Neural crest cell (in vitro differentiated cells): ENCODE results near the gene GPR157. TPM values are rescaled to one million over a fixed set of nuclear protein-coding genes. Genes with fewer than 3 reads are reported as not detected.

ENCODE experiments used
- DNase-seq: peaks from one replicate; pipeline ENCODE4 v3.0.0; 2021; ENCODE audit warnings: low read depth, mixed read lengths, low spot score
- H3K27ac Mint-ChIP-seq: one replicate; pipeline ENCODE4 v1.8.0; 2021; ENCODE audit warnings: mild to moderate bottlenecking, mixed read lengths; ENCODE audit not compliant: unreplicated experiment
- H3K27me3 Mint-ChIP-seq: 2 replicates; pipeline ENCODE4 v1.8.0; 2021; ENCODE audit warnings: low read depth, mild to moderate bottlenecking, mixed read lengths
- H3K36me3 Mint-ChIP-seq: 2 replicates; pipeline ENCODE4 v1.8.0; 2021; ENCODE audit warnings: low read depth, mild to moderate bottlenecking, mixed read lengths
- H3K4me1 Mint-ChIP-seq: 2 replicates; pipeline ENCODE4 v1.8.0; 2021; ENCODE audit warnings: mixed read lengths
- H3K4me3 Mint-ChIP-seq: one replicate; pipeline ENCODE4 v1.8.0; 2021; ENCODE audit warnings: mild to moderate bottlenecking, mixed read lengths
- H3K9me3 Mint-ChIP-seq: 2 replicates; pipeline ENCODE4 v1.8.0; 2021; ENCODE audit warnings: mixed read lengths
- total RNA-seq: library from RNA; stranded (reverse); gene quantifications from 2 replicates; pipeline ENCODE4 v1.2.1, GENCODE V29; 2021
- TF ChIP-seq, protein P1 (sequence below): fragments of 200-600 bp; sonication (generic); conservative IDR thresholded peaks from 2 replicates; pipeline ENCODE4 v1.5.0; 2021; ENCODE audit warnings: antibody characterized with exemption, mild to moderate bottlenecking

Gene GPR157
- total RNA-seq, 1 donor from 2014 or later: 1.9 TPM

DNA sequence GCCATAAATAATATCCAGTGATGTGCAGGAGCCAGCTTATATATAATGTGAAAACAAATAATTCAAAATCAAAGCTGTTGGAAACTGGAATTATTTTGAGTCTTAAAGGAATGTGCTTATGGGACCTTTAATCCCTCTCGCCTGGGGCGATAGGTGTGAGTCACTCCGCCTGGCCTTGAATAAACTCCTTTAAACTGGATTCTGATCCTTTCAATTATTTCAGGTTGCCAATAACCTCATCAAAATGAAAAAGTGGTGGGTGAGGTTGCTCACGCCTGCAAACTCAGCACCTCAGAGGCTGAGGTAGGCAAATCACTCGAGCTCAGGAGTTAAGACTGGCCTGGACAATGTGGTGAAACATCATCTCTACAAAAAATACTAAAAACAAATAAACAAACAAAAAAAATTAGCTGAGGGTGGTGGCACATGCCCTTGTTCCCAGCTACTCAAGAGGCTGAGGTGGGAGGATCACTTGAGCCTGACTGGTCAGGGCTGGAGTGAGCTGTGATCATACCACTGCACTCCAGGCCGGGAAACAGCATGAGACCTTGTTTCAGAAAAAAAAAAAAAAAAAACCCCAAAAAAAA lies 48.1 kb downstream of the GPR157 start:
- no peaks in the 10 kb centered on the region for H3K4me1 Mint-ChIP-seq
- H3K4me3 Mint-ChIP-seq: no peak overlapping the region
- no peaks in the 10 kb centered on the region for H3K27me3 Mint-ChIP-seq
- H3K9me3 Mint-ChIP-seq: no peaks in the 10 kb centered on the region
- DNase-seq: no peak
- no peak overlapping the region for H3K27ac Mint-ChIP-seq
- no peaks in the 10 kb centered on the region for H3K36me3 Mint-ChIP-seq
- TF ChIP-seq, protein P1, sequence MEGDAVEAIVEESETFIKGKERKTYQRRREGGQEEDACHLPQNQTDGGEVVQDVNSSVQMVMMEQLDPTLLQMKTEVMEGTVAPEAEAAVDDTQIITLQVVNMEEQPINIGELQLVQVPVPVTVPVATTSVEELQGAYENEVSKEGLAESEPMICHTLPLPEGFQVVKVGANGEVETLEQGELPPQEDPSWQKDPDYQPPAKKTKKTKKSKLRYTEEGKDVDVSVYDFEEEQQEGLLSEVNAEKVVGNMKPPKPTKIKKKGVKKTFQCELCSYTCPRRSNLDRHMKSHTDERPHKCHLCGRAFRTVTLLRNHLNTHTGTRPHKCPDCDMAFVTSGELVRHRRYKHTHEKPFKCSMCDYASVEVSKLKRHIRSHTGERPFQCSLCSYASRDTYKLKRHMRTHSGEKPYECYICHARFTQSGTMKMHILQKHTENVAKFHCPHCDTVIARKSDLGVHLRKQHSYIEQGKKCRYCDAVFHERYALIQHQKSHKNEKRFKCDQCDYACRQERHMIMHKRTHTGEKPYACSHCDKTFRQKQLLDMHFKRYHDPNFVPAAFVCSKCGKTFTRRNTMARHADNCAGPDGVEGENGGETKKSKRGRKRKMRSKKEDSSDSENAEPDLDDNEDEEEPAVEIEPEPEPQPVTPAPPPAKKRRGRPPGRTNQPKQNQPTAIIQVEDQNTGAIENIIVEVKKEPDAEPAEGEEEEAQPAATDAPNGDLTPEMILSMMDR: no peak

DNA sequence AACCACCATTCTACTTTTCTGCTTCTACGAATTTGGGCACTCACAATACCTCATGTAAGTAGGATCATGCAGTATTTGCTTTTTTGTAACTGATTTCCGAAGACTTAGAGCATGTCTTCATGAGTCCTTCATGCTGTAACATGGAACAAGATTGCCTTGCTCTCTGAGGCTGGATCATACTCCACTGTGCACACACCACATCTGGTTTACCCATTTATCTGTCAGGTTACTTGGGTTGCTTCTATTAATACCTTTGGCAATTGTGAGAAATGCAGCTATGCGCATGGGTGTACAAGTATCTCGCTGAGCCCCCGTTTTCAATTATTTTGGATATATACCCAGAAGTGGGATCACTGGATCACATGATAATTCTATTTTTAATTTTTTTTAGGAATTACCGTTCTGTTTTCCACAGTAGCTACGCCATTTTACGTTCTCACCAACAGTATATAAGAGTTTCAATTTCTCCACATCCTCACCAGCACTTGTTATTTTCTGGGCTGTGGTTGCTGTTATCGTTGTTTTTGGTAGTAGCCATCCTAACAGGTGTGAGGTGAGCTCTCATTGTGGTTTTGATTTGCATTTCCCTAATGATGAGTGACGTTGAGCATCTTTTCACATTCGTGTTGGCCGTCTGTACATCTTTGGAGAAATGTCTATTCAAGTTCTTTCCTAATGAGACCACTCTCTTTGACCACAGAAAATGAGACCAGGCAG lies 48.8 kb downstream of the GPR157 start:
- Mint-ChIP-seq H3K27ac (no peak overlapping the region), H3K4me3 (no peak overlapping the region)

DNA sequence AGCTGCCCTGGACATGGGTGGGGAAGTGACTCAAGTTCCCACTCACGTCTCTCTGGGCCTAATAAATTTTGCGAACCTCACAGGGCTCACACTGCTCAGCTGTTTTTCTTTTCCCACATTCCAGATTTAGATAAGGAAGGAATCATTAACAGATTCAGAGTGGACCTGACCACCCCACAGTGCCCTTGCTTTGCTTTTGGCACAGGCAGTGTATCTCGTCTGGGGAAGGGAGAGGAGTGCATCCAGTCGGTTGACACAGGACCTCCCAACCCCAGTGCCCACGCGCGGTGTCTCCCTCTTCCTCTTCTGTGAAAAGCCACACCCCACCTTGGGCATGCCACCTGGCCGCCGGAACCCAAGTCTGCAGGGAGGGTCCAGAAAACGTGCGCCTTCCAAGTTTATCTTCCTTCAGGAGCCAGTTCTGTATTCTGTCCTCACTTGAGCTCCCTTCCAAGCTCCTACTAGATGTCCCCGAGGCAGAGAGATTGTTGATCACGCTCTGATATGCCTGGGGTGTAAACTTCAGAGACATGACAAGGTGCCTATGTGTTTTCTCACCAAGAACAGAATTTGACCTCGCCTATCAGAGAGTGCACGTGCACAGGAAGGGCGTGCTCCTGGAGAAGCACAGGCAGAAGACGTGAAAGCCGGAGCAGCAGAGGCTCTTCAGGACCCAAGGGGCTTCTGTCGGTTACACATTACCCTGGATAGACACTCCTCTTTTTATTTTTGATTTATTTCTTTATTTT lies 50.0 kb downstream of the GPR157 start:
- Mint-ChIP-seq H3K36me3 (no peaks in the 10 kb centered on the region), H3K27me3 (no peaks in the 10 kb centered on the region), H3K9me3 (no peaks in the 10 kb centered on the region), H3K27ac (no peak overlapping the region), H3K4me1 (no peaks in the 10 kb centered on the region), H3K4me3 (no peak overlapping the region)
- no peak for DNase-seq
- TF ChIP-seq, protein P1: no peak

More for the DNA sequence above, 48.8 kb downstream of the GPR157 start:
- Mint-ChIP-seq H3K9me3 (no peaks in the 10 kb centered on the region), H3K36me3 (no peaks in the 10 kb centered on the region), H3K4me1 (no peaks in the 10 kb centered on the region), H3K27me3 (no peaks in the 10 kb centered on the region)
- no peak for DNase-seq
- TF ChIP-seq, protein P1: no peak

DNA sequence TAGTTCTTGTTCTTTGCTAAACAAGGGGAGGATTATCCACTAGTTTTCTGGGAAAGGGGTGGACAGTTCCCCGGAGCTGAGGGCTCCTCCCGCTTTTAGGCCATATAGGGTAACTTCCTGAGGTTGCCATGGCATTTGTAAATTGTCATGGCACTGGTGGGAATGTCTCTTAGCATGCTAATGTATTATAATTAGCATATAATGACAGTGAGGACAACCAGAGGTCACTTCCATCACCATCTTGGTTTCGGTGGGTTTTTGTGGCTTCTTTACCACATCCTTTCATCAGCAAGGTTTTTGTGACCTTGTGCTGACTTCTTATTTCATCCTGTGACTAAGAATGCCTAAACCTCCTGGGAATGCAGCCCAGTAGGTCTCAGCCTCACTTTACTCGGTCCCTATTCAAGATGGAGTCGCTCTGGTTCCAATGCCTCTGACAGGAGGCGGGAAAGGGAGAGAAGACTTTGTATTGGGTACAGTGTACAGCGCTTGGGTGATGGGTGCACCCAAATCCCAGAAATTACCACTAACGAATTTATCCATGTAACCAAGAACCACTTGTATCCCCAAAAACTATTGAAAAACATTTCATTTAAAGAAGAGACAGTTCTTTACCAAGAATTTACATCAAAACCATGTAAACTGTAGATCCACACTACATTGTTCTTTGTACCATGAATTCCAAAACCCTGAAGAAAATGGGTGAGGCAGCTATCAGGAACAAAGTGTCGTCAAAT lies 50.7 kb downstream of the GPR157 start:
- Mint-ChIP-seq H3K9me3 (no peaks in the 10 kb centered on the region), H3K4me1 (no peaks in the 10 kb centered on the region), H3K27ac (no peak overlapping the region), H3K4me3 (no peak overlapping the region), H3K36me3 (no peaks in the 10 kb centered on the region), H3K27me3 (no peaks in the 10 kb centered on the region)
- DNase-seq: no peak
- TF ChIP-seq, protein P1: no peak

DNA sequence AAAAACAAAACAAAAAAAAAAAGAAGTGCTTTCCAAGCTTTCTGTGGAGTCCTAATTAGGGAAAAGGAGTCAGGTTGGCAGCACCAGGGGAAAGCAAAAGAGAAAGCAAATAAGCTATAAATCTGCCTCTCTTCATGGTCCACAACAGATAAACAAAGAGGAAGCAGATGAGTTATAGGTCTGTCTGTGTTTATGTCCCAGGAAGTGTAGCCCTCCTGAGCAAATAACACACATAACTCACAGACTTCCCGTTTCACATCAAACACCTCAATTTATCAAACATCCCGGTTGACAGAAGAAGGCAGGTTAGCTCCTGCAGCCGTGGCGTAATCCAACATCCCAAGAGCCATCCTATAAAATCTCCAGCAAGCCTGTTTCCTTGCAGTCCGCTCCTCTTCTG lies 53.9 kb downstream of the GPR157 start:
- Mint-ChIP-seq H3K4me3 (no peak overlapping the region), H3K36me3 (no peaks in the 10 kb centered on the region), H3K27ac (no peak overlapping the region), H3K4me1 (no peaks in the 10 kb centered on the region), H3K27me3 (no peaks in the 10 kb centered on the region), H3K9me3 (no peaks in the 10 kb centered on the region)
- TF ChIP-seq, protein P1: no peak
- no peak for DNase-seq
